Smooth muscle cell (in vitro differentiated cells): ENCODE measurements around the gene MYLIP. TPM values are rescaled to one million over a fixed set of nuclear protein-coding genes. Genes with fewer than 3 reads are reported as not detected.

ENCODE experiments used
- DNase-seq: peaks from one replicate; lab custom pipeline; 2025; ENCODE audit not compliant: unreplicated experiment; lab: John Stamatoyannopoulos, UW
- H2AFZ ChIP-seq: fragments of 200-600 bp; sonication (generic); 2 replicates; pipeline ENCODE4 v1.6.0; 2016; ENCODE audit warnings: antibody characterized with exemption, low read depth, mild to moderate bottlenecking
- H3F3A ChIP-seq: fragments of 200-600 bp; sonication (generic); 2 replicates; pipeline ENCODE4 v1.6.0; 2017; ENCODE audit warnings: antibody characterized with exemption, low read depth
- H3K27ac ChIP-seq: fragments of 200-600 bp; sonication (generic); 2 replicates; pipeline ENCODE4 v1.5.1; 2016; ENCODE audit warnings: low read depth, mild to moderate bottlenecking
- H3K27me3 ChIP-seq: fragments of 200-600 bp; sonication (generic); 2 replicates; pipeline ENCODE4 v1.6.1; 2016; ENCODE audit warnings: low read depth, mild to moderate bottlenecking
- H3K36me3 ChIP-seq: fragments of 200-600 bp; sonication (generic); 2 replicates; pipeline ENCODE4 v1.5.1; 2016; ENCODE audit warnings: low read depth
- H3K4me1 ChIP-seq: fragments of 200-600 bp; sonication (generic); 2 replicates; pipeline ENCODE4 v1.5.1; 2016; ENCODE audit warnings: low read depth
- H3K4me2 ChIP-seq: fragments of 200-600 bp; sonication (generic); 2 replicates; pipeline ENCODE4 v1.6.0; 2016; ENCODE audit warnings: mild to moderate bottlenecking
- H3K4me3 ChIP-seq: fragments of 200-600 bp; sonication (generic); 2 replicates; pipeline ENCODE4 v1.5.1; 2016; ENCODE audit warnings: mild to moderate bottlenecking
- H3K79me2 ChIP-seq: fragments of 200-600 bp; sonication (generic); 2 replicates; pipeline ENCODE4 v1.6.0; 2016; ENCODE audit warnings: low read depth, mild to moderate bottlenecking
- H3K9ac ChIP-seq: fragments of 200-600 bp; sonication (generic); 2 replicates; pipeline ENCODE4 v1.6.0; 2016; ENCODE audit warnings: low read depth
- H3K9me3 ChIP-seq: fragments of 200-600 bp; sonication (generic); replicated peaks from 2 replicates; pipeline ENCODE4 v1.5.1; 2016; ENCODE audit warnings: low read depth
- H4K20me1 ChIP-seq: fragments of 200-600 bp; sonication (generic); 2 replicates; pipeline ENCODE4 v1.6.0; 2016; ENCODE audit warnings: low read depth
- CTCF ChIP-seq: fragments of 200-600 bp; sonication (generic); IDR thresholded peaks from 2 replicates; pipeline ENCODE4 v1.5.1; 2017; ENCODE audit warnings: borderline replicate concordance, mild to moderate bottlenecking, antibody characterized with exemption; ENCODE audit not compliant: insufficient read depth, poor library complexity, severe bottlenecking
- WGBS: methylation state at CpG from one replicate; pipeline ENCODE4 v1.1.7; 2016; ENCODE audit warnings: low lambda C conversion rate; 5-methylcytosine and 5-hydroxymethylcytosine counted together
- polyA plus RNA-seq: library from polyadenylated mRNA; unstranded; fragments of >200 nt; fragmentation: Nextera tagmentation; extraction: Ambion mirVana; gene quantifications from 2 replicates; pipeline ENCODE4 v1.2.1, GENCODE V29; 2016
- total RNA-seq: library from RNA; depleted of rRNA; stranded (reverse); fragments of >200 nt; gene quantifications from 2 replicates; pipeline ENCODE4 v1.2.3, GENCODE V29; 2014

MYLIP gene
- total and polyA plus RNA-seq, 2 experiments from 2014 or later, result 25.0 to 29.9 TPM

- Histone ChIP-seq H3K36me3 (peaks cover 25% of the 10 kb centered on the region), H3K27me3 (no peaks in the 10 kb centered on the region), H3K4me3 (no peak overlapping the region), H3K4me1 (no peaks in the 10 kb centered on the region), H2AFZ (no peak overlapping the region), H3K9ac (no peak overlapping the region), H3K4me2 (no peak overlapping the region), H4K20me1 (peaks cover 72% of the 10 kb centered on the region), H3F3A (peaks cover 7% of the 10 kb centered on the region), H3K27ac (no peak overlapping the region), H3K9me3 (no peaks in the 10 kb centered on the region), H3K79me2 (peaks cover 57% of the 10 kb centered on the region)
- DNase-seq, result no peak
- no peak for TF ChIP-seq CTCF
- WGBS, result 84% methylated on average over 8 of the region's 8 CpGs
Measured at GRCh38 chr6:16146527-16146955, 17.7 kb downstream of the MYLIP start.

DNA sequence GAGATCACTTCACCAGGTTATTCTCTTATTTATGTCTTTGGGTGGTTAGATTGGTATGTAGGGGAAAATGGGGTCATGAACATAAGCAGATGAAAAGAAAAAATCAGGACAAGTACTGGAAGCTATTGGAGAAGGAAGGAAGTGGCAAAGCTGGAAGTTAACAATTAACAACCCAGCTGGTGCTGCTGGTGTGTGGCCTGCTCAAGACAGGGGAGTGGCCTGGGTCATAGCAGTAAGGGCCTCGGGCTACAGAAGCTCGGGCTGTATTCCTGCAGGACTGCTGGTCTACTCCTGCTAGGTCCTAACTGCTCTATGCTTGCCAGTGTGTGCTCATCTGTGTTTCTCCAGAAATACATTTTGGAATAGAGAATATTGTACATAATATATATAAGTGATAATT is 19.6 kb downstream of the MYLIP start:
- TF ChIP-seq CTCF, result no peak
- H3K4me2 ChIP-seq, result no peak overlapping the region
- no peak overlapping the region for H2AFZ ChIP-seq
- no peaks in the 10 kb centered on the region for H3K9me3 ChIP-seq
- H3K4me1 ChIP-seq, result no peaks in the 10 kb centered on the region
- DNase-seq, result no peak
- H3K79me2 ChIP-seq, result peaks cover 37% of the 10 kb centered on the region
- 67% methylated on average over 2 of the region's 2 CpGs for WGBS
- H3F3A ChIP-seq, result peaks cover 11% of the 10 kb centered on the region
- H4K20me1 ChIP-seq, result peaks cover 53% of the 10 kb centered on the region
- H3K4me3 ChIP-seq, result no peak overlapping the region
- H3K36me3 ChIP-seq, result peaks cover 13% of the 10 kb centered on the region
- H3K27ac ChIP-seq, result no peak overlapping the region
- no peak overlapping the region for H3K9ac ChIP-seq
- no peaks in the 10 kb centered on the region for H3K27me3 ChIP-seq

GRCh38 chr6:16149305-16149704 is 20.4 kb downstream of the MYLIP start:
- peaks cover 11% of the 10 kb centered on the region for H3F3A ChIP-seq
- DNase-seq, result no peak
- no peak overlapping the region for H3K4me3 ChIP-seq
- H3K79me2 ChIP-seq, result peaks cover 30% of the 10 kb centered on the region
- TF ChIP-seq CTCF, result no peak
- peaks cover 46% of the 10 kb centered on the region for H4K20me1 ChIP-seq
- H3K27me3 ChIP-seq, result no peaks in the 10 kb centered on the region
- H3K4me2 ChIP-seq, result no peak overlapping the region
- no peak overlapping the region for H3K9ac ChIP-seq
- peaks cover 12% of the 10 kb centered on the region for H3K36me3 ChIP-seq
- no peak overlapping the region for H3K27ac ChIP-seq
- no peak overlapping the region for H2AFZ ChIP-seq
- H3K9me3 ChIP-seq, result no peaks in the 10 kb centered on the region
- 98% methylated on average over 2 of the region's 2 CpGs for WGBS
- no peaks in the 10 kb centered on the region for H3K4me1 ChIP-seq

DNA sequence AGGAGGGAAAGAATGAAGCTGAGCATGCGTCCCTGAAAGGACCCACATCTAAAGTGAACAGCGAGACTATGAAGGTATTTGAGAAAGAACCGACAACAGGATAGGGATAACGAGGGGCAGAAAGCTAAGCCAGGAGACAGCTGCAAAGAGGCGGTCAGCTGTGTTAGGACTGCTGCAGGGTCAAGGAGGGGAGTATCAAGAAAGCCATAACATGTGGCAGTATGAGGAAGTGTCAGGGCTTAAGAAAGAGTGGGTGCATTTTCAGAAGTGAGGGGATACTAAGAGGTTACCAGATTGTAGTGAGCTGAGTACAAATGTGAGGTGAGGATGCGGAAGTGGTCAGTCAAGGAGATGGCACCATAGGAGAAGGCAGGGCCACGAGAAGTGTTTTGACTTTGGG is 21.2 kb downstream of the MYLIP start:
- H3K36me3 ChIP-seq, result peaks cover 6% of the 10 kb centered on the region
- no peak overlapping the region for H3K4me2 ChIP-seq
- no peak overlapping the region for H3K9ac ChIP-seq
- H3F3A ChIP-seq, result peaks cover 11% of the 10 kb centered on the region
- no peaks in the 10 kb centered on the region for H3K4me1 ChIP-seq
- no peaks in the 10 kb centered on the region for H3K27me3 ChIP-seq
- no peak overlapping the region for H3K27ac ChIP-seq
- peaks cover 38% of the 10 kb centered on the region for H4K20me1 ChIP-seq
- no peak for DNase-seq
- H3K9me3 ChIP-seq, result no peaks in the 10 kb centered on the region
- 95% methylated on average over 7 of the region's 7 CpGs for WGBS
- peaks cover 23% of the 10 kb centered on the region for H3K79me2 ChIP-seq
- TF ChIP-seq CTCF, result no peak
- H2AFZ ChIP-seq, result no peak overlapping the region
- H3K4me3 ChIP-seq, result no peak overlapping the region
